GM18520 (cell line): ENCODE results near the gene GOLGA6L22.
"Not testable (repeated sequence)": the region's sequence is repeated elsewhere in the genome, so short reads cannot be mapped to it uniquely, and the experiment has no call there.

Experiments used
- ATAC-seq: cut with Tn5 transposase; IDR thresholded peaks from one replicate; pipeline ENCODE4 v1.9.1; 2021; ENCODE audit not compliant: unreplicated experiment

GOLGA6L22 gene, protein sequence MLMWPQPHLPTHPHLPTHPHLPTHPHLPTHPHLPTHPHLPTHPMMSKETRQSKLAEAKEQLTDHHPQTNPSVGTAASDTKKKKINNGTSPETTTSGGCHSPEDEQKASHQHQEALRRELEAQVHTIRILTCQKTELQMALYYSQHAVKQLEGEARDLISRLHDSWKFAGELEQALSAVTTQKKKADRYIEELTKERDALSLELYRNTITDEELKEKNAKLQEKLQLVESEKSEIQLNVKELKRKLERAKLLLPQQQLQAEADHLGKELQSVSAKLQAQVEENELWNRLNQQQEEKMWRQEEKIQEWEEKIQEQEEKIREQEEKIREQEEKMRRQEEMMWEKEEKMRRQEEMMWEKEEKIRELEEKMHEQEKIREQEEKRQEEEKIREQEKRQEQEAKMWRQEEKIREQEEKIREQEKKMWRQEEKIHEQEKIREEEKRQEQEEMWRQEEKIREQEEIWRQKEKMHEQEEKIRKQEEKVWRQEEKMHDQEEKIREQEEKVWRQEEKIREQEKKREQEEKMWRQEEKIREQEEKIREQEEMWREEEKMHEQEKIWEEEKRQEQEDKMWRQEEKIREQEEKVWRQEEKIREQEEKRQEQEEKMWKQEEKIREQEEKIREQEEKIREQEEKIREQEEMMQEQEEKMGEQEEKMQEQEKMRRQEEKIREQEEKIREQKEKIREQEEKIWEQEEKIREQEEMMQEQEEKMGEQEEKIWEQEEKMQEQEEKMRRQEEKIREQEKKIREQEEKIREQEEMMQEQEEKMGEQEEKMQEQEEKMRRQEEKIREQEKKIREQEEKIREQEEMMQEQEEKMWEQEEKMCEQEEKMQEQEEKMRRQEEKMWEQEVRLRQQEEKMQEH

DNA sequence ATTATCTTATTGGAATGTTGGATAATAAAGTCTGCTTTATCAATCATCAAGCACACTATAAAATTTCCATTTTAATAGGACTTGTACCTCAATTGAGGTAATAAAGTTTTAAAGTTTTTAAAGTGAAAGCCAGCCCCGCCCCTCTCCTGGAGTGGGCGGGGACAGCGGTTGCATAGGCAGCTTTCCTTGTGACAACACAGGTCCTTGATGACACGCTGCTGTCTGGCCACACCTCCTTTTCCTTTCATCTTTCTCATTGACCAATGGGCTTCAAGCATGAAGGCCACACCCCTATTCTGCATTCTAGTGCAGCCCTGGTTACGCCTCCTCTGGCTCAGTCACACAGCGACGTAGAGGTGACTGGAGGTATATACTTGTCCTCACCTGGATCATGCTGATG lies at the start of gene GOLGA6L22:
Gene GOLGA6L22 (plus strand): TSS at position 301 of the 400 bp plus-strand sequence. CDS start 91 bp downstream, at position 392.
- not testable (repeated sequence) for ATAC-seq

DNA sequence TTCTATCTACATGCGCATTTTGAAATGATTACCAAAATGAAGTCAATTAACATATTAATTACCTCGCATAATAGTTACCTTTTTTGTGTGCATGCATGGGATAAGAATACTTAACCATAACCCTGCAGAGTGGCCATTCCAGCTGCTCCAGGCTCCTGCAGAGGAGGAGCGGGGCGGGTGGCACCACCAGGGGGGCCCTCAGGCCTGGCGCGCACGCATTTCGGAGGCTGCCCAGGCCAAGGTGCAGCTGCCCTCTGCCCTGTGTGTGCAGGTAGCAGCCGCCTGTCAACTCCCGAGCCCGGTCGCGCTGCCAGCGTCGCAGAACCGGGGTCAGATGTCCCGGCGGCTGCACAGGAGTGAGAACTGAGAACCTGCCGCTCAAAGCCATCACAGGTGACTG lies 41.4 kb upstream of the GOLGA6L22 start:
- ATAC-seq = not testable (repeated sequence)

DNA sequence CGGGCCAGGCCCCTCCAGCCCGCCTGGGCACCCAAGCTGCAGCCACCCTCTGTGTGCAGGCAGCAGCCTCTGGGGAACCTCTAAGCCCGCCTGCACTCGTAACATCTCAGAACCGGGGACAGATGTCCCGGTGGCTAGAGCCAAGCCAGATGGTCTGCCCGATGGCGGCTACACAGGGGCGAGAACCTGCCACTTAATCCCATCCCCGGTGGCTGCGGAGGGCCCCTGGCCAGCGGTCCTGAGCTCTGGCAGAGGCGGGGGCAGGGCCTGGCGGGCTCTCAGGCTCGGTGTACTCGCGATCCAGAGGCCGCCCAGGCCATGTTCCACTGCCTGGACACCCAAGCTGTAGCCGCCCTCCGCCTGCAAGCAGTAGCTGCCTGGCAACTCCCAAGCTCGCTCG lies 40.9 kb upstream of the GOLGA6L22 start:
- not testable (repeated sequence) for ATAC-seq

DNA sequence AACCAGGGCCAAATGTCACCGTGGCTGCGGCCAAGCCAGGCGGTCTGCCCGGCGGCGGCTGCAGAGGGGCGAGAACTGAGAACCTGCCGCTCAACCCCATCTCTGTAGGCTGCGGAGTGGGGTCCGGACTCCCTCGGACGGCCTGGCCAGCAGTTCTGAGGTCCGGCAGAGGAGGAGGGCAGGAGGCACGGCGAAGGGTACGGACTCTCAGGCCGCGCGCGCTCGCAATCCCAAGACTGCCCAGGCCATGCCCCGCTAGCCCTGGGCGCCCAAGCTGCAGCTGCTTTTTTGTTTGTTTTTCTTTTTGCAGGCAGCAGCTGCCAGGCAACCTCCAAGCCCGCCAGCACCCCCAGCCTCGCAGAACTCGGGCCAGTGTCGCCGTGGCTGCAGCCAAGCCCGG lies 40.5 kb upstream of the GOLGA6L22 start:
- ATAC-seq = not testable (repeated sequence)

DNA sequence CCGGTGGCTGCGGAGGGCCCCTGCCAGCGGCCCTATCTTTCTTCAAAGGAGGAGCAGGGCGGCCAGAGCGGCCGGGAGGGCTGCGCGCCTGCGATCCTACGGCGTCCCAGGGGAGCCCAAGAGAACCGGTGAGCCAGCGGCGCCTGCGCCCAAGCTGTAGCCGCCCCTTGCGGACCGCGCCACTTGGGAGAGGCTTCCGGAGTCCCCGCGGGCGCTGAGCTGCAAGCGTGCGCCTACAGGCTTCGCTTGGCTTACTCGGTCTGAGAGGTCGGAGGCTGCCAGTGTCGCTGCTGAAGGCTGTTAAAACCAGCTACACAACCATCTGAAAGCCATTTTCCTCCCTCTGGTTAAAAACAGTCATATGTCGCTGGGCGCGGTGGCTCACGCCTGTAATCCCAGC lies 40.0 kb upstream of the GOLGA6L22 start:
- ATAC-seq = not testable (repeated sequence)

DNA sequence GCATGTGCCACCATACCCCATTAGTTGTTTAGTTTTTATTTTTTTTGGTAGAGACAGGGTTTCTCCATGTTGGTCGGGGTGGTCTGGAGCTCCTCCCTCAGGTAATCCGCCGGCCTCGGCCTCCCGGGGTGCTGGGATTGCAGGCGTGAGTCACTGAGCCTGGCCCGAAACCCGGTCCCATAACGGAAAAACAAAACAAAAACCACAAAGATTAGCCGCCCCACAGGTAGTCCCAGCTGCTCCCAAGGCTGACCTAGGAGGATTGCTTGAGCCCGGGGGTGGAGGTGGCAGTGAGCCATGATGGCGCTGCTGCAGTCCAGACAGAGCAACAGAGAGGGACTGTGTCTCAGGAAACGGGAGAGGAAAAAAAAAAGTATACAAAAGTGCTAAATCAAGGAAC lies 38.4 kb upstream of the GOLGA6L22 start:
- ATAC-seq = not testable (repeated sequence)

DNA sequence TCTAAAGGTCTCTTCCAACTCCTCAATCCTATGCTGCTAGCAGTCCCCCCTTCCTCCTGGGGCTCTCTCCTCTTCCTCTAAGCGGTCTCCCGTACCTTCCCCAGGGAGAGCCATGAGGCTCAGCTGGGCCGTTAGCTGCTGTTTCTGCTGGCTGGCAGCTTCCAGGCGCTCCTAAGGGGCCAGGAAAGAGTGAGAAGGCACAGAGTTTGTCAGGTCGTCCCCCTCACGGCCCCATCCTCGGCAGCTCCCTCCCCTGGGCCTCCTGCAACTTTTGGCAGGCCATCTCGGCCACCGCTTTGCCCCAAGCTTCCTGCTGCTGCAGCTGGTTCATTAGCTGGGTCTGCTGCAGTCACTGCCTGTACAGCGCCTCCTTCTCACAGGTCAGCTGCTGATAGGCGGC lies 29.3 kb upstream of the GOLGA6L22 start:
- ATAC-seq = not testable (repeated sequence)

DNA sequence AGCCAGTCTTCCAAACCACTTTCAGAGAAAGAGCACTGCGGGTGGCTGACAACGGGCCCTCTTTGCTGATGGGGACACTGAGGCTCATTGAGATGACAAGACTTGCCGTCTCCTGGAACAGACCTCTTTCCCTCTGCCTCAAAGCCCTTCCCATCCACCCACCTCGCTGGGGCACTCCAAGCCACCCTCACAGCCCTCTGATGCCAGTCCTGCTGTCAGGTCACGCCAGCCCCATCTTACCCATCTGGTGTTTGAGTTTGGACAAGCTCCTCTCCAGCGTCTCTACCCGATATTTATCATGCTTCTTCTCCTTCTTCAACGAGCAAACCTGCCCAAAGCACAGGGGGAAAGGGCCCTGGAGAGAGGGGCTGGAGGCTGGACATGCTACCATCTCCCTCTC lies 27.0 kb upstream of the GOLGA6L22 start:
- ATAC-seq = not testable (repeated sequence)

DNA sequence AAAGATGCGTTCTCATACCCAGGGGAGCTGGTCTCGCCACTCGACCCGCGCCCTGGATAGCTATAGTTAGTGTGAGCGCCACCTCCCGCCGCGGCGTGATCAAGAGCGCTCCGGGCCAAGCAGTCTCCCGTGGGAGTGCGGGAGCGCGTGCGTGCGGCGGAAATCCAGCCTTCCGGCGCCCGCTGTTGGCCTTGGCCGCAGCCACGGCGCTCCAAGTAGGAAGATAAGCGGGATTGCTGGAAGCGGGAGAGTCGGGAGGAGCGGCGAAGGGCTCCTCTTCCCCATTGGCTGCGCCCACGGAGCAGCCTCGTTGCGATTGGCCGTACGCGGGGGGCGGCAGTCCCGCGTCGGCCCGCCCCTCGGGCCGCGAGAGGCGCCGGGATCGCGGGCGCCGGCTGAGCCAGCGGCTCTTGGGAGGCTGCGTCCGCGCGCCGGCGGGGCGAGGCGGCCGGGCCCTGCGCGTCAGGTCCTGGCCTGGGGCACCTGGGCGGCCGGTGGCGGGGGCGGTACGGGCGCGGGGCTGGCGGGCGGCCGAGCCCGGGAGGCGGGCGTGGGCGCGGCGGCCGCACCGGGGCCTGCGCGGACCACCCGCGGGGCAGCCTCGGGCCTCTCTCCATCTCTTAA lies 35.9 kb downstream of the GOLGA6L22 start:
- not testable (repeated sequence) for ATAC-seq

DNA sequence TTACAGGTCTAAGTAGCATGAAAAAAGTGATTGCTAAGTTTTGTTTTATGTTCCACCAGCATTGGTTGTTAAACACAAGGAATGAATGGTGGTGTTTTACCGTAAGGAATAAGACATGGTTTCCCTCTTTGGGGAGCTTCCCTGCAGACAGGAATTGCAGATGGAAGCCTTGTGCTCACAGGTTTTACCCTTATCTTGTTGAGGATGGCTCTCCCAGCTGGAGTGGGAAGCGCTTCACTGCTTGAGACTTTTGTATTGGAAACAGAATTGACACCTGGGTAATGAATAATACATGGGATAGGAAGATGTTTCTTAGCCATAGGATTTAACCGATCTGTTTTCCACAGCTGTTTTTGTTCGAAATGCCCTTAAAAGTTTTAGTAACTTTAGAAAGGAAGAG lies 38.5 kb downstream of the GOLGA6L22 start:
- ATAC-seq = not testable (repeated sequence)

DNA sequence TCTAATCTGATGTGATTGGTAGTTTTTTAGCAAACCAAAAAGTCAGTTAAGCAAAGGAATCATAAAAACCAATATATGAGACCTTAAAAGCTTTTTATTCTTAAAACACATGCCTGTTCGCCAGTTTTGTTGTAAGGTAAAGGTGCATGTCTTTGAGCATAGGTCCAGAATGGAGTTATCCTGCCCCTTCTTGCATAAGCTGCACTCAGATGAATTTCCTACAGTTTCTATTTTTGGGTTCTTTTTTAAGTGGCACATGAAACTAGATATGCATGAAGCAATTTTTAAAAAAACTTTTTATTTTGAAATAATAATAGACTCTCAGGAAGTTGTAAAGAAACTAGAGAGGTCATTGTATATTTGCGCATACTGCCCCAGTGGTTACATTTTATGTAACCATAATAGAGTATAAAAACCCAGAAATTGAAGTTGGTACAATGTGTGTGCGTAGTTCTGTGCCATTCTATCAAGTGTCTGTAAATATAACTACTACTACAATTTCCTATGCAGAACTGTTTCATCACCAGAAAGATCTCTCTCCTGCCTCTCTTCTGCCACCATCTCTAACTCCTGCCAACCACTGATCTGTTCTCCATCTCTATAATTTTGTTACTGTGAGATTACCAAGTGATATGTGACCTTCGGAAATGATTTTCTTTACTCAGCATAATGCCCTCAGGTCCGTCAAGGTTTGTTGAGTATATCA lies 39.7 kb downstream of the GOLGA6L22 start:
- not testable (repeated sequence) for ATAC-seq

DNA sequence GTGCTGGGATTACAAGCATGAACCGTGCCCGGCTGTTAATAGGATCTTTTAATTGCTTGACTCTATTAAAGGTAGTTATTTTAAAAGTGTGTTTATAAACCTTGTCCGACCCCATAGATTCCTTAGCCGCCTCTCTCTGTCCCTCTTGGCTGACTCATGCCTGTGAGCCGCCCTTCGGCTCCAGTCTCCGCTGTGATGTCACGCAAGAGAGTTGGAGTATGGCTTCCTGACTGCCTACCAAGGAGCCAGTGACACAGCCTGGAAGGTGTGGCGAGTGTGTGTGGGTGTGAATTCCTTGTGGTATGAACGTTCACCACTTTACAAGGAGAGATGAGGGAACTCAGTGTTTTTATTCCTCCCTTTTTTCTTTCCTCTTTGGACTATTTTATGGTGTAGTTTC lies 43.6 kb downstream of the GOLGA6L22 start:
- ATAC-seq = not testable (repeated sequence)

DNA sequence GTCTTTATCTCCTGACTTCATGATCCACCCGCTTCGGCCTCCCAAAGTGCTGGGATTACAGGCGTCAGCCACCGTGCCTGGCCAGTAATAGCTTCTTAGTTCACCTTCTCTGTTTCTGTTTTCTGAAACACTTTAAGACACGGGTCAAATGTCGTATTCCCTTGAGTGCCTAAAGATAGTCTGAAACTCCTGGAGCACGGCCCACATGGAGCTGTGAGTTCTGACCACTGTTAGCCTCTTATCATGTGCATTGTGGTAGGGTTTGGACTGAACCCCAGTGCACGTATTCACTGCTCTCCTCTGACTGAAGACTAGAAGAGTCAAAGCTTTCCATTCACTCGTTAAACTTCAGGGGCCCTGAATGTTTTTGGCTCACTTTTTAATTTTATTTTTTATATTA lies 48.3 kb downstream of the GOLGA6L22 start:
- ATAC-seq = not testable (repeated sequence)

DNA sequence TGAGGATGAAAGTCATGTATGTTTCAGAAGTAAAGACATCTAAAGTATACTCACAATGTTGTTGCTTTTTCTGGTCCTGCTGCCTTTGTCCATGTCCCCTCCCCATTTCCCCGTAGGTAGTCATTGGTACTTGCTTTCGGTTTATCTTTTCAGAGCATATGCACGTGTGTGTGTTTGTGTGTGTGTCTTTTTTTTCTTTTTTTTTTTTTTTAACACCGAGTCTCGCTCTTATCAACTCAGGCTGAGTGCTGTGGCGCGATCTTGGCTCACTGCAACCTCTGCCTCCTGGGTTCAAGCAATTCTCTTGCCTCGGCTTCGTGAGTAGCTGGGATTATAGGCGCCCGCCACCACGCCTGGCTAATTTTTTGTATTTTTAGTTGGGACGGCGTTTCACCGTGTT lies 57.4 kb downstream of the GOLGA6L22 start:
- ATAC-seq = not testable (repeated sequence)
